GM19324 (cell line): Measurements from ENCODE around the gene VEGFD.

Source experiments
- ATAC-seq: cut with Tn5 transposase; IDR thresholded peaks from one replicate; pipeline ENCODE4 v1.9.1; 2021; ENCODE audit warnings: mild to moderate bottlenecking, moderate library complexity; ENCODE audit not compliant: unreplicated experiment, low FRiP score

Gene VEGFD

GRCh38 chrX:15366506-15367352 is 17.5 kb downstream of the VEGFD start:
- ATAC-seq: no peak

GRCh38 chrX:15359701-15360100 is 24.5 kb downstream of the VEGFD start:
- no peak for ATAC-seq

GRCh38 chrX:15358533-15358932 is 25.7 kb downstream of the VEGFD start:
- ATAC-seq: no peak

- no peak for ATAC-seq
Measured at GRCh38 chrX:15356444-15356843, 27.8 kb downstream of the VEGFD start.

- ATAC-seq: no peak
Measured at GRCh38 chrX:15350329-15350996, 33.8 kb downstream of the VEGFD start.

GRCh38 chrX:15349046-15349445 is 35.2 kb downstream of the VEGFD start:
- ATAC-seq: peak; percentile 66

- ATAC-seq: no peak
Measured at GRCh38 chrX:15345976-15346375, 38.2 kb downstream of the VEGFD start.

GRCh38 chrX:15344106-15344505 is 40.1 kb downstream of the VEGFD start:
- ATAC-seq: no peak

GRCh38 chrX:15343075-15343476 is 41.1 kb downstream of the VEGFD start:
- ATAC-seq: no peak

- ATAC-seq: no peak
Measured at GRCh38 chrX:15340867-15341266, 43.3 kb downstream of the VEGFD start.

GRCh38 chrX:15336023-15336413 is 48.2 kb downstream of the VEGFD start:
- ATAC-seq: no peak

GRCh38 chrX:15335135-15336022 is 48.8 kb downstream of the VEGFD start, which contains the start of gene PIGA:
Gene PIGA, minus strand, starts transcription at chrX:15335523. Its CDS starts 3,593 bp downstream, at chrX:15331930.
- ATAC-seq: peak; percentile 100

GRCh38 chrX:15334561-15334960 is 49.7 kb downstream of the VEGFD start:
- no peak for ATAC-seq

- no peak for ATAC-seq
Measured at GRCh38 chrX:15328821-15329220, 55.4 kb downstream of the VEGFD start.

GRCh38 chrX:15328131-15328530 is 56.1 kb downstream of the VEGFD start:
- no peak for ATAC-seq

- no peak for ATAC-seq
Measured at GRCh38 chrX:15322472-15322871, 61.7 kb downstream of the VEGFD start.

- no peak for ATAC-seq
Measured at GRCh38 chrX:15322072-15322471, 62.1 kb downstream of the VEGFD start.

GRCh38 chrX:15321447-15321846 is 62.8 kb downstream of the VEGFD start:
- ATAC-seq: no peak

GRCh38 chrX:15320297-15320696 is 63.9 kb downstream of the VEGFD start:
- no peak for ATAC-seq

- no peak for ATAC-seq
Measured at GRCh38 chrX:15319075-15319474, 65.1 kb downstream of the VEGFD start.

GRCh38 chrX:15315509-15315908 is 68.7 kb downstream of the VEGFD start, which contains the start of gene ASB11:
Gene ASB11, minus strand, starts transcription at chrX:15315640. Its CDS starts 35 bp downstream, at chrX:15315605.
- ATAC-seq: no peak
